HG02798 (cell line): ENCODE measurements around the gene ARID4B.
"Not testable (repeated sequence)": the region's sequence is repeated elsewhere in the genome, so short reads cannot be mapped to it uniquely, and the experiment has no call there.

Source experiments
- ATAC-seq: cut with Tn5 transposase; IDR thresholded peaks from one replicate; pipeline ENCODE4 v1.9.1; 2021; ENCODE audit warnings: mild to moderate bottlenecking; ENCODE audit not compliant: unreplicated experiment, poor library complexity

ARID4B gene

GRCh38 chr1:235304549-235305451, 23.2 kb downstream of the ARID4B start:
- ATAC-seq = no peak

GRCh38 chr1:235302143-235302542, 25.8 kb downstream of the ARID4B start:
- no peak for ATAC-seq

GRCh38 chr1:235299169-235299858, 28.7 kb downstream of the ARID4B start:
- no peak for ATAC-seq

- no peak for ATAC-seq
Measured at GRCh38 chr1:235298758-235299157, 29.2 kb downstream of the ARID4B start.

GRCh38 chr1:235297579-235297978, 30.4 kb downstream of the ARID4B start:
- ATAC-seq = no peak

GRCh38 chr1:235296729-235297128, 31.2 kb downstream of the ARID4B start:
- ATAC-seq = no peak

- no peak for ATAC-seq
Measured at GRCh38 chr1:235295902-235296350, 32.1 kb downstream of the ARID4B start.

- ATAC-seq = no peak
Measured at GRCh38 chr1:235293322-235293942, 34.5 kb downstream of the ARID4B start.

GRCh38 chr1:235292790-235293189, 35.2 kb downstream of the ARID4B start:
- ATAC-seq = no peak

- ATAC-seq = no peak
Measured at GRCh38 chr1:235291599-235292091, 36.3 kb downstream of the ARID4B start.

- no peak for ATAC-seq
Measured at GRCh38 chr1:235290740-235291502, 37.1 kb downstream of the ARID4B start.

GRCh38 chr1:235289859-235290739, 37.9 kb downstream of the ARID4B start:
- ATAC-seq = no peak

GRCh38 chr1:235287208-235287882, 40.6 kb downstream of the ARID4B start:
- ATAC-seq = no peak

- no peak for ATAC-seq
Measured at GRCh38 chr1:235286667-235287066, 41.3 kb downstream of the ARID4B start.

GRCh38 chr1:235284231-235284769, 43.7 kb downstream of the ARID4B start:
- no peak for ATAC-seq

GRCh38 chr1:235283636-235284035, 44.3 kb downstream of the ARID4B start:
- ATAC-seq = not testable (repeated sequence)

- ATAC-seq = no peak
Measured at GRCh38 chr1:235280467-235280866, 47.5 kb downstream of the ARID4B start.

GRCh38 chr1:235279694-235280093, 48.3 kb downstream of the ARID4B start:
- ATAC-seq = no peak
